Measurements from ENCODE around the gene MN1.

MN1 gene

DNA sequence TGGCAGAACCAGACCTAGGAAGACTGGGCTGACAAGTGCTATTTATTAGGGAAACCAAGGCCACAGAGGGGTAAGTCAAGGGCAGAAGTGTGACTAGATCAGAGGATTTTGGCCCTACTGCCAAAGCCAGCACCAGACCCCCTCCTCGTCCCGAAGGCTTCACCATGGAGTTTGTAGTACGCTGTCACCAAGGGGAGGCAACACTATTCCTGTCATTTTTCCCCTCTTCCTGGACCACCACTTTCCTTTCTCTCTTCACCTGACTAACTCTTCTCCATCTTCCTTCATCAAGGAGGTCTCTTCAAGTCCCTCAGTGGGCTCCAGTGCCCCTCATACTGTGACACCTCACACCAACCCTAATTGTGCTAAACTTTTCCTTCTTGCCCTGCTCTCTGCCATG, 34.9 kb downstream of the MN1 start:
- no peak for DNase-seq (ENCODE audit: low read depth, low spot score)
- H3K27ac ChIP-seq = no peak overlapping the region

DNA sequence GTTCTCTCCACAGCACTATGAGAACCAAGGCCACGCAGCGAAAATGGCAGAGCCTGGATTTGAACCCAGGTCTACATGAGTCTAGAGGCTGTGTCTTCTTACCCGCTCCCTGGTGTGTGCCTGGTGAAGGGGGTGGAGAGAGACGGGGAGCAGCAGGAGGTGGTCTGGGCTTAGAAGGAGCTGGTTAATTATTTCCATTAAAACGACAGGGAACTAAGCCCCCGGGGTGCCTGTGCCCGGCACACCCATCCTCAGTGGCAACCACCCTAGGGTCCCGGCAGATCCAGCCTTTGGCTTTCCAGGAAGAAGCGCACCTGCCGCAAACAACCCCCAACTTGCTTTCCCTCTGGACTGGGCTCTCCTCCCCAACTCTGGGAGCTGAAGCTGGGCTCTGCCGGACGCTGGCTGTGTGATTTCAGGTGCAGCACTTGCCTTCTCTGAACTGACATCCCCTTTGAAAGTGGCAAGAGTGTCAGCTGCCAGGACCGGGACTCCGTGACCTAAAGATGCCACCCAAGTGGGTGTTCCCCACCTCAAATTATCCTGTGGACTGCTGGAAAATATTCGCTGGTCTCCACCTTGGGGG, 35.8 kb downstream of the MN1 start:
- DNase-seq (ENCODE audit: low read depth, low spot score) = no peak
- no peak overlapping the region for H3K27ac ChIP-seq

- no peak for DNase-seq (ENCODE audit: low read depth, low spot score)
- no peak overlapping the region for H3K27ac ChIP-seq
Measured at GRCh38 chr22:27764722-27765236, 36.8 kb downstream of the MN1 start.

GRCh38 chr22:27761665-27762064, 39.9 kb downstream of the MN1 start:
- H3K27ac ChIP-seq = no peak overlapping the region
- DNase-seq (ENCODE audit: low read depth, low spot score) = no peak

DNA sequence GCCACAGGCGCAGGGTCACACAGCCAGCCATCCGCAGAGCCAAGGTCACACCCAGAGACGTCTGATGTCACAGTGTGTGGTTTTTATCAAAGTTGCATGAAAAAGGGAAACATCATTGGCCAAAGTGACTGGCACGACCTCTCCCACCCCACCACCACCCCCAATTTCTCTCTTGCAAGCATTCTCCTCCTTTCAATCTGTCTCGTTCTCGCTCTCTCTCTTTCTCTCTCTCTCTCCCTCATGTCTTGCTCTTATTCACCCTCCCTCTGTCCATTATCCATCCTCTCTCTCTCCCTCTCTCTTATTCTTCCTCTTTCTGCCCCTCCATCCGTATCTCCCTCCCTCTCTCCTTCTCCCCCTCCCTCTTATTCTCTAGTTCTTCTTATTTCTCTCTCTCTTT, 40.6 kb downstream of the MN1 start:
- no peak for DNase-seq (ENCODE audit: low read depth, low spot score)
- no peak overlapping the region for H3K27ac ChIP-seq

GRCh38 chr22:27760474-27760873, 41.1 kb downstream of the MN1 start:
- H3K27ac ChIP-seq = no peak overlapping the region
- DNase-seq (ENCODE audit: low read depth, low spot score) = no peak

GRCh38 chr22:27757928-27758525, 43.5 kb downstream of the MN1 start:
- H3K27ac ChIP-seq = no peak overlapping the region

DNA sequence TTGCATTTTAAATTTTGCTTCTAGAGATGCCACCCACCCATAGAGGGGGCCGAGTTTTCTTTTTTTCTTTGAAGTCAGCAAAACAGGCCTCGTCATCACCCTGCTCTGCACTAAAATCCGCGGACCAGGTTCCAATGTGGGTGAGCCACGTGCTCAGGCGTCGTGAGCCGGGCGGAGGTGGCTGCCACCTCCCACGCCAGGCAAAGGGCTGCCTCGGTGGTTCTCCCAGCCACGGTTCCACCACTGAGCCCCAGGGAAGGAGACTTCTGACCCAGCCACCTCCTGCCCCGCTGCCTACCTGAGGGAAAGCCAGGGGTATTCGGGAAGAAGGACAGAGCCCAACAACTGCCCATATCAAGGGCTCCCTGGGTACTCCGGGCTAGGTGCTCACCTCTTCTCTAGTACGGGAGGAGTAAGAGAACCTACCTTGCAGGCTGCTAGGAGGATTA, 45.3 kb downstream of the MN1 start:
- no peak for DNase-seq (ENCODE audit: low read depth, low spot score)
- no peak overlapping the region for H3K27ac ChIP-seq

More at GRCh38 chr22:27757928-27758525, 43.5 kb downstream of the MN1 start:
- DNase-seq (ENCODE audit: low read depth, low spot score) = no peak

- no peak overlapping the region for H3K27ac ChIP-seq
- DNase-seq (ENCODE audit: low read depth, low spot score) = no peak
Measured at GRCh38 chr22:27755521-27756211, 45.9 kb downstream of the MN1 start.

DNA sequence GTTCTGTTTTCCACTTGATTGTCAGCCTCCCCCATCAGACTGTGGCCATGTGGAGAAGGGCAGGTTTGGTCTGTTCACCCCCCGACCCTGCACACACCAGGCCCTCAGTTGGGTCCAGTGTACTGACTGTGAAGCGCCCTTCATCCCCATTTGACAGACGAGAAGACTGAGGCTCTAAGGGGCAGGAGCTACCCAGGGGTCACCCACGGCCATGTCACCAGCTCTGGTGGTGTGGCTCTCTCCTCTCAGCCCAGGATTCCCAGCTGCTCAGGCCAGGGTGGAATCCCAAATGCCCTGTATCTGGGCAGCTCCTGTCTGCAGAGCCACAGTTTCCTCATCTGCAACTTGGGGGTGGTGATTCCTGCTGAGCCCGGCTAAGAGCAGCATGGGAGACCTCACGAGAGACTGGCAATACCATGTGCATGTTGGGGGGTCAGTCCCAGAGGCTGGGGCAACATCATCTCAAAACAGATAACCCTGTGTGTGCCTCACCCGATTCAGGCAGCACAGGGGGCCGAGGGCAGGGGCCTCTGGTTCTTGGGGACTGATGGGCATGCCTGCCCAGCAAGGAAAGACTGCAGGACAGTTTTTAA, 46.6 kb downstream of the MN1 start:
- no peak for DNase-seq (ENCODE audit: low read depth, low spot score)
- H3K27ac ChIP-seq = peak overlapping the region; percentile 59

DNA sequence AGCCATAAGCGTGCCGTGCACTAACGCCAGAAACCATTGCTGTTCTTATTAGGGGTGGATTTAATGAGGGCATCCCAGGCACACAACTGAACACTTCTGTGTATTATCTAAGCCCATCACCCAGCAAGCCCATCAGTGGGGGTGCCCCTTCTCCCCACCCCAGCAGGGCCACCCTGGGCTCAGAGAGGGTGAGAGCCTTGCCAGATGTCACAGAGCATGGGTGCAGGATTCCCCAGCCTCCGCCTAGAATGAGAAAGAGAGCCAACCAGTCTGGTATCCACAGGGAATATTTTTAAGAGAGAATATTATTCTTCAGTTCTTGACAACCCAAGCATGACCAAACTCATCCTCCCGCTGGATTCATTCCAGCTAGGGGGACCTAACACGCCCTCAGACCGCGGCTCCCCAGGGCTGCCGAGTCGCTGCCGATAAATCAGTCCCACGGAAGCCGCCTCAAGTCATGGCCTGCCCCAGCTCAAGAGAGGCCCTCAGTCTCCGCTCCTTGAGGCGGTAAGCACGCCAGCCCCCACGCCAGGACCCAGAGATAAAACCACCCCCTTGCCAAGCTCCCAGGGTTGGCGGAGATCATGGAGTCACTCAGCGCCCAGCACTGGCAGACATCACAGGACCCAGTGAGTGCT, 47.2 kb downstream of the MN1 start:
- peak; percentile 43 for DNase-seq (ENCODE audit: low read depth, low spot score)
- peak overlapping the region; percentile 59 for H3K27ac ChIP-seq

DNA sequence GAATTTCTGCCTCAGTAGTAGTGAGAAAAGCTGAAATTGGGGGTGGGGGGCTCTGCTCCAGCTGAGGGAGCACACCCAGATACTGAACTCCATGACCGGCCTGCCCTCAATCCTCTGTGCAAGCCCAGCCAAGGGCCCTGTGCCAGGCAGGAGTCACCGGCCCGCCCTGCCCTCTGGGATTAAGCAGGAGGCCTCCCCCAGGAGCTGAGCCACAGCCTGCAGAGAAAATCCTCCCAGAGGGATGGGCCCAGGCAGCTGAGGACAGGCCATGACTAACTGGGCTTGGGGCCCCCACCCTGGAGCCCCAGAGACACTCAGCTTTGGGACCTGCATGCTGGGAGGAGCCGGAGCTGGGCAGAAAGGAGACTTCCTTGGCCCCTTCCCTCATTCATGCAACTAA, 48.8 kb downstream of the MN1 start:
- peak; percentile 84 for DNase-seq (ENCODE audit: low read depth, low spot score)
- H3K27ac ChIP-seq = peak overlapping the region; percentile 59

- no peak for DNase-seq (ENCODE audit: low read depth, low spot score)
- peak overlapping the region; percentile 59 for H3K27ac ChIP-seq
Measured at GRCh38 chr22:27752141-27752540, 49.4 kb downstream of the MN1 start.

DNA sequence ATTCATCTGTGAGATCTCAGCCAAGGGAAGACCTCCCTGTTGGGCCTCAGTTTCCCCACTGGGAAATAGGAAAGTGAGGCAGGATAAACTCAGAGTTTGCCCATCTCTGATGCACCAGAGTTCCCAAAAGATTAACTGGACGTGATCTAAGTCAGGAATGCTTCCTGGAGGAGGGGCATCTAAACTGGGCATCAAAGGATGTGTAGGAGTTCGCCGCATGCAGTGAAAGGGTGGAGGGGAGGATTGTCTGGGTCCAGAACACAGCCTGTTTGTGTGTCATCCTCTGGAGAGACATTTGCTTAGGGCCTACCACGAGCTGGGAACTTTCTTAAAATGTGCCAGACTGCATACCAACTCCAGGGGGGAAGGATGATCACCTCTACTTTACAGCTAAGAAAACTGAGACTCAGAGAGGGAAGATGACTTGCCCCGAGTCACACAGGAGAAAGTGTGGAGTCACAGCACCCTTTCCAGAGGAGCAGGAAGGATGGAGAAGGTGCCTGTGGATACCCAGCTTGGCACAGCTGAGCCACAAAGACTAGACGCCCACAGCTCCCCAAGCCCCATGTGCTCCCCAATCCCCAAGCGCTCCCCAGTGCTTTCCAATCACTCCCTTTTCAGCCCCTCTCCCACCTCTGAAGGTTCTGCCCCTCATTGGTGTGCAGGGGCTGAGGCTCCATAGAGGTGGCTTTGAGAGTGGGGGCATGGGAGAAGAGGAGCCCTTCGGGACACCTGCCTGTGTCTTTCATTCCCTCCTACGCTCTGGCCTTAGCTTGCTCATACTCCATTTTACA, 50.1 kb downstream of the MN1 start:
- no peak for DNase-seq (ENCODE audit: low read depth, low spot score)
- no peak overlapping the region for H3K27ac ChIP-seq

DNA sequence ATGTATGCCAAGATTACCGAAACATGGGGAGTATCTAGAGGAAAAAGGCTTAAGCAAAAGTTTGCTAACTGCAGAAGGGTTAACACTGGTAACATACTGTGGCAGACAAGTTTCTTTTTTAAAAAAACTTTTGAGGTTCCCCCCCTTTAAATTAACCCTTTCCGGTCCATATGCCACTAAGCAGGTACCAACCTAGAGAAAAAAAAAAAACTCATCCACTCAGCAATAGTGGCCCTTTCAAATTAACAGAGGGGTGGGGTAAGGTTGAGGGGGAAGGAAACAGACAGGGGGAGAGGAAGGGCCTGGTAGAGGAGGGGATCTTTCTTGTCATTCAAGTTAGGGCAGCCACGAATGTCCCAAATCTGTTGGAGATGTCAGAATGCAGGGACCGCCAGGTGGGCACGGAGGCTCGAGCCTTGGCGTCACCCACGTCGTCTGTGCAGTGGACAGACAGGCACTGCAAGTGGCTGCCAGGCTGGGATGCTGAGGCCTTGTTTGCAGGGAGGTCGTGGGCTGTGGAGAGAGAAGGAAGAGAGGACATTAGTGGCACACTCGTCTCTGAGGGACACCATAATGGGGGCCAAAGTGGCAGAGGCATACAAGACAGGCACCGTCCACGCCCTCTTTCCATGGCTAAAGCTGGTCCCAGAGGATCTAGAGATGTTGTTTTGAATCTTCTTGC, 50.8 kb downstream of the MN1 start:
- no peak for DNase-seq (ENCODE audit: low read depth, low spot score)
- H3K27ac ChIP-seq = no peak overlapping the region

DNA sequence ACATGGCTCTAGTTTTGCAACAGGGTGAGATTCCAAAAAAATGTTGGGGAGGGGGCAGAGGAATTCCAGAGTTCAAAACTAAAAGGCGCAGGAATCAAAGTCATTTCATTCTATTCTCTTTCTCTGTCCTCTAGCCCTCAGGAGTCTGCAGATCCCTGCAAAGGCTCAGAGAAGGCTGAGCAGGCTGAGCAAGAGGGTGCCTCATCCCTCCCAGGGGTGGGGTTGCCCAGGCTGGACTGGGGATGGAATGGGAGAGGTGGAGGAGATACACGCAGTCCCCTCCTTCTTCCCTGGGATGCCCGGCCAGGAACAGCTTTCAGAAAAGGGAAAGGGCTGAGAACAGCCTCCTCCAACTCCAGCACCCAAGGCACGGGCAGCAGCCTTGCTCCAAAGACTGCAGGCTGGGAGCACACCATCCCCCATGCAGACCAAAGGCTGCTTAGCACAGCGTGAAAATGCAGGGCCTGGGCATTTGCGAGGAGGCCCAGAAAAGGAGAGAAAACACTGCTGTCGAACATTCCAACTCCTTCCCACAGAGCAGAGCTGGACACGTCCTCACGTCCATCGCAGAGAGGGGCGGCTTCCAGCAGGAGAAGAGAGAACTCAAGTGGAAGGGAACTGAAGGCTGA, 51.8 kb downstream of the MN1 start:
- no peak overlapping the region for H3K27ac ChIP-seq
- DNase-seq (ENCODE audit: low read depth, low spot score) = no peak

GRCh38 chr22:27748751-27749191, 52.8 kb downstream of the MN1 start:
- no peak for DNase-seq (ENCODE audit: low read depth, low spot score)
- no peak overlapping the region for H3K27ac ChIP-seq

DNA sequence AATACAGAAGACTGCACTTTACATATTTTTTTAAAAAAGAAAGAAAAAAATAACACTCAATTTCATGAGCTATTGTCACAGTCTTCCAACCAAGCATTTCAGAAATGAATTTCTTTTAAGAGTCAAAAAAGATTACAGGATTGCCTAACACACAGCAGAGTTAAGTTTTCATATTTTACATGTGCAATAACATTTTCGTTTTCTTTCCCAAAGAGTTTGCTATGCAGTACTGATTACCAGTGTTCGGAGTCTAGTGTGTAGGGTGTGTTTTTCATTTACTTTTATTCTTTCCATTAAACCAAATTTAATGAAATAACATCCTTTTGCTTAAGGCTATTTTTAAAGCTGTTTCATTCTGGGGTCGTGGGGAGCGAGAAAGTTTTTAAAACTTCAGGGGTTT, 53.2 kb downstream of the MN1 start:
- DNase-seq (ENCODE audit: low read depth, low spot score) = no peak
- H3K27ac ChIP-seq = no peak overlapping the region
